GM19351 (cell line): Measurements from ENCODE around the gene GPR35.
"Not testable (repeated sequence)": the region's sequence is repeated elsewhere in the genome, so short reads cannot be mapped to it uniquely, and the experiment has no call there.

Experiments
- ATAC-seq: cut with Tn5 transposase; IDR thresholded peaks from one replicate; pipeline ENCODE4 v1.9.1; 2021; ENCODE audit warnings: mild to moderate bottlenecking, moderate library complexity; ENCODE audit not compliant: unreplicated experiment

GPR35 gene

GRCh38 chr2:240601831-240602160 is 23.5 kb upstream of the GPR35 start:
- ATAC-seq = no peak

GRCh38 chr2:240602266-240603050 is 22.8 kb upstream of the GPR35 start:
- no peak for ATAC-seq

- ATAC-seq = no peak
These were observed 22.0 kb upstream of the GPR35 start for GRCh38 chr2:240603081-240603835.

- ATAC-seq = no peak
These were observed 21.4 kb upstream of the GPR35 start for GRCh38 chr2:240603846-240604245.

GRCh38 chr2:240604291-240604938 is 20.9 kb upstream of the GPR35 start:
- ATAC-seq = no peak

GRCh38 chr2:240604939-240605716 is 20.2 kb upstream of the GPR35 start:
- ATAC-seq = no peak

GRCh38 chr2:240605867-240606743 is 19.2 kb upstream of the GPR35 start:
- ATAC-seq = no peak

- ATAC-seq = no peak
These were observed 13.6 kb upstream of the GPR35 start for GRCh38 chr2:240611601-240612210.

GRCh38 chr2:240613781-240614180 is 11.5 kb upstream of the GPR35 start:
- ATAC-seq = no peak

GRCh38 chr2:240614391-240614790 is 10.9 kb upstream of the GPR35 start:
- no peak for ATAC-seq

- no peak for ATAC-seq
These were observed 9.9 kb upstream of the GPR35 start for GRCh38 chr2:240615396-240615795.

- no peak for ATAC-seq
These were observed 9.3 kb upstream of the GPR35 start for GRCh38 chr2:240615820-240616547.

- ATAC-seq = not testable (repeated sequence)
These were observed 8.2 kb upstream of the GPR35 start for GRCh38 chr2:240616860-240617666.

- ATAC-seq = no peak
These were observed 6.5 kb upstream of the GPR35 start for GRCh38 chr2:240618776-240619175.

GRCh38 chr2:240619506-240620148 is 5.7 kb upstream of the GPR35 start:
- no peak for ATAC-seq

GRCh38 chr2:240620149-240620731 is 5.0 kb upstream of the GPR35 start:
- ATAC-seq = no peak

GRCh38 chr2:240620859-240621258 is 4.4 kb upstream of the GPR35 start:
- no peak for ATAC-seq
